Kidney (tissue), 14 donors: Measurements from ENCODE around the gene CNTN5. TPM values are rescaled to one million over a fixed set of nuclear protein-coding genes. Genes with fewer than 3 reads are reported as not detected.

Experiments used
- DNase-seq, 5 donors: peaks; one replicate each; pipeline ENCODE4 v3.0.0-alpha.2; 2013 to 2020
- FAIRE-seq: peaks from 2 replicates; lab custom pipeline; 2012; peaks lifted over from hg19 to GRCh38; lab: Jason Lieb, UNC
- H3K27ac ChIP-seq, 2 donors: one replicate each; pipeline ENCODE4 v1.7.0; 2013; ENCODE audit warnings: low read depth in 2 of 2, low read length in 2 of 2, inconsistent platforms in 1 of 2
- H3K27me3 ChIP-seq: one replicate; pipeline ENCODE4 v1.7.1; 2013; ENCODE audit warnings: low read length, inconsistent platforms; ENCODE audit not compliant: control insufficient read depth, insufficient read depth
- H3K36me3 ChIP-seq, 3 donors: one replicate each; pipeline versions ENCODE4 v1.7.0 to v1.7.1; 2013; ENCODE audit warnings: low read length in 3 of 3, control low read depth in 1 of 3, inconsistent platforms in 1 of 3; ENCODE audit not compliant: insufficient read depth in 3 of 3, control insufficient read depth in 2 of 3
- H3K4me1 ChIP-seq, 3 donors: one replicate each; pipeline versions ENCODE4 v1.7.0 to v1.7.1; 2013; ENCODE audit warnings: low read length in 3 of 3, inconsistent platforms in 1 of 3, low read depth in 1 of 3; ENCODE audit not compliant: control insufficient read depth in 2 of 3, insufficient read depth in 2 of 3
- H3K4me3 ChIP-seq, 3 donors: one replicate each; pipeline versions ENCODE4 v1.7.0 to v1.8.1; 2013; ENCODE audit warnings: low read length in 3 of 3, control low read depth in 1 of 3, inconsistent platforms in 1 of 3
- H3K9ac ChIP-seq, 3 donors: one replicate each; pipeline versions ENCODE4 v1.7.0 to v1.7.1; 2013; ENCODE audit warnings: low read length in 3 of 3, control low read depth in 1 of 3, inconsistent platforms in 1 of 3
- H3K9me3 ChIP-seq, 3 donors: one replicate each; pipeline versions ENCODE4 v1.7.0 to v1.7.1; 2013; ENCODE audit warnings: low read length in 3 of 3, control low read depth in 1 of 3, inconsistent platforms in 1 of 3; ENCODE audit not compliant: control insufficient read depth in 2 of 3, insufficient read depth in 1 of 3
- CTCF ChIP-seq: IDR thresholded peaks from 3 replicates; pipeline ENCODE4 v1.5.1; 2012; ENCODE audit warnings: mild to moderate bottlenecking, moderate library complexity, borderline replicate concordance; ENCODE audit not compliant: insufficient read depth; ENCODE audit errors: extremely low read depth
- intact Hi-C: fragments of 100-400 bp; cut with DNase I; formaldehyde crosslinking; loops from one replicate; pipeline ENCODE4 v1.11.1; 2022
- polyA plus RNA-seq: library from polyadenylated mRNA; stranded (reverse); fragments of 350-450 nt; fragmentation: Illumina TruSeq; extraction: RNeasy Lipid Tissue Mini Kit (QIAGEN cat#74804); gene quantifications from one replicate; pipeline ENCODE4 v1.2.3, GENCODE V29; 2014; ENCODE audit warnings: low read depth, low replicate concordance; ENCODE audit not compliant: insufficient read depth
- total RNA-seq: library from RNA; stranded (reverse); fragmentation: NEBNext Ultra II Directional; extraction: Animal tissue kit (Norgen Biotek cat#: 25700); gene quantifications from one replicate; pipeline ENCODE4 v1.2.1, GENCODE V29; 2021
- donor health status: control.
- donor health status: control.
- donor health status: control.
- donor health status: control.
- donor health status: control.
- donor health status: DM: yes; HTN: yes; CAD: no.
- donor health status: Normal renal cell carcinoma (clear cell type).

The CNTN5 gene
- total and polyA plus RNA-seq, 2 donors from 2014 or later, result 0.11 to 0.66 TPM

GRCh38 chr11:99795999-99796398 is 775.2 kb downstream of the CNTN5 start:
- H3K27me3 ChIP-seq, result no peaks in the 10 kb centered on the region
- H3K9ac ChIP-seq, result no peak overlapping the region
- no peaks in the 10 kb centered on the region for H3K36me3 ChIP-seq
- intact Hi-C loops, result no loop called here
- FAIRE-seq, result no peak
- no peak for TF ChIP-seq CTCF
- peaks cover 0 to 3% (median 0%) of the 10 kb centered on the region in 3 donors for H3K9me3 ChIP-seq
- H3K4me1 ChIP-seq, result no peaks in the 10 kb centered on the region
- H3K27ac ChIP-seq, result no peak overlapping the region
- DNase-seq, result no peak
- H3K4me3 ChIP-seq, result no peak overlapping the region

DNA sequence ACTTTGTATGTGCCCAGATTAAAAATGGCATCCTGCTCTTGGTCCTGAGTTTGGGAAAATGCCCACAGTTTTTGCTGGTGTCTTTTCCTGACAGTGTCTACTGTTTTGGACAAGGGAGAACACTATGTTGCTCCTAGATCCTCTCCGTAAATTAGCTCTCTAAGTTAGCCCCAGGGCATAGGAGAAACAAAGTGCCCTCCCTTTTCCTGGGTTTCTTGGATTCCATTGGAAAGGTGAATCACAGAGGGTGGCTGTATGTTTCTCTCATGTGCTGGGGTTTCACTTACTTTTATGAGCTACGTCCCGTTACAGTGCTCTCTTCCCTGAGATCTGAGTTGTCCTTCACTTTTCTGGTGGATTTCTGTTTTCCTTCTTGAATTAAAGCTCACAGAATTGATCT is 782.8 kb downstream of the CNTN5 start:
- H3K4me3 ChIP-seq, result no peak overlapping the region
- no peak for TF ChIP-seq CTCF
- no peak overlapping the region for H3K27ac ChIP-seq
- H3K9ac ChIP-seq, result no peak overlapping the region
- intact Hi-C loops, result no loop called here
- no peak for DNase-seq
- H3K27me3 ChIP-seq, result no peaks in the 10 kb centered on the region
- no peak for FAIRE-seq
- no peaks in the 10 kb centered on the region for H3K4me1 ChIP-seq
- H3K9me3 ChIP-seq, result peaks cover 0 to 2% (median 0%) of the 10 kb centered on the region in 3 donors
- no peaks in the 10 kb centered on the region for H3K36me3 ChIP-seq

DNA sequence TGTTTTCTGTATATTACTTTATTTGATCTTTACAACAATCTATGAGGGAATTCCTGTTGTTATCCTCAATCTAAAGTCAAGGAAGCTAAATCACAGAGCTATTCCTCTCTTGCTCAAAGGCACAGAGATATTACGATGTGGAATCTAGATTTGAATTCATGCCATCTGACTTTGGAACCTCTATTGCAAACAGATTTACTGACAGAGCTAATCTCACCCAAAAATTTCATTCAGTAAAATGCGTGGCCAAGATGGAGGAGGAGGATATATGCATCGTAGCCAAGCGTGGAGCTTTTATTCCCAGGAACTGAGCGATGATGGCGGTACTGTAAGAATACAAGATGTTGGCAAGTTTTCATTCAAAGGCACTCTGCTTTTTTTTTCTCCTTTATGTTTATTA is 791.8 kb downstream of the CNTN5 start:
- intact Hi-C loops, result no loop called here
- H3K9ac ChIP-seq, result no peak overlapping the region
- no peak for FAIRE-seq
- no peaks in the 10 kb centered on the region for H3K27me3 ChIP-seq
- no peak for DNase-seq
- H3K4me1 ChIP-seq, result no peaks in the 10 kb centered on the region
- H3K27ac ChIP-seq, result no peak overlapping the region
- no peaks in the 10 kb centered on the region for H3K36me3 ChIP-seq
- no peaks in the 10 kb centered on the region for H3K9me3 ChIP-seq
- no peak for TF ChIP-seq CTCF
- H3K4me3 ChIP-seq, result no peak overlapping the region

DNA sequence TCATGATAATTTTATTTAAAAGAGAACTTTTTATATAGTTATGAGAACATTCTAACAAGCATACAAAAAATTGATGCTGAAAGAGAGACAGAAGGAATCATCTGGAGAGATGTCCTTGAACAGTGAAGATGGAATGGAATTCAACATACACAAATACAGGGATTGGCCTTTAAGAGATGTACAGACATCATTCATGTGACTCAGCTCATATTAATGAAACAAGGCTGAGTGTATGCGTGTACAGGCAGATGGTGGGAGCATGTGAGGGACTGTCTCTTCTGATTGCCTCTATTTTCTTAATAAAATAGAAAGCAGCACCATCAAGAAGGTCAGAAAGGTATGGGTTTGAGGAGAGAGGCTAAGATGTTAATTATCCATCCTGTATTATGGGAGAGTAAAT is 793.3 kb downstream of the CNTN5 start:
- no peaks in the 10 kb centered on the region for H3K36me3 ChIP-seq
- no peaks in the 10 kb centered on the region for H3K27me3 ChIP-seq
- no peak for DNase-seq
- no peak for FAIRE-seq
- H3K9ac ChIP-seq, result no peak overlapping the region
- TF ChIP-seq CTCF, result no peak
- H3K27ac ChIP-seq, result no peak overlapping the region
- no peak overlapping the region for H3K4me3 ChIP-seq
- intact Hi-C loops, result no loop called here
- H3K9me3 ChIP-seq, result no peaks in the 10 kb centered on the region
- no peaks in the 10 kb centered on the region for H3K4me1 ChIP-seq
